HEK293T (cell line): ENCODE measurements around the gene CD320.

Source experiments
- ARNT ChIP-seq: fragments of 450-650 bp; IDR thresholded peaks from 2 replicates; pipeline ENCODE4 v1.6.1; 2017; ENCODE audit warnings: mild to moderate bottlenecking
- BHLHE40 ChIP-seq: fragments of 450-650 bp; IDR thresholded peaks from 2 replicates; pipeline ENCODE4 v1.6.1; 2016; ENCODE audit warnings: mild to moderate bottlenecking, moderate library complexity, borderline replicate concordance
- FOXM1 ChIP-seq: fragments of 450-650 bp; IDR thresholded peaks from 2 replicates; pipeline ENCODE4 v1.6.1; 2017; ENCODE audit warnings: mild to moderate bottlenecking, borderline replicate concordance
- LEF1 ChIP-seq: fragments of 450-650 bp; IDR thresholded peaks from 2 replicates; pipeline ENCODE4 v1.6.1; 2017; ENCODE audit warnings: mild to moderate bottlenecking, borderline replicate concordance
- SP1 ChIP-seq: fragments of 450-650 bp; IDR thresholded peaks from 2 replicates; pipeline ENCODE4 v1.6.1; 2017
- SUZ12 ChIP-seq: fragments of 450-650 bp; IDR thresholded peaks from 2 replicates; pipeline ENCODE4 v1.6.1; 2016; ENCODE audit warnings: mild to moderate bottlenecking
- TARDBP ChIP-seq: fragments of 450-650 bp; IDR thresholded peaks from 2 replicates; pipeline ENCODE4 v1.6.1; 2016

GRCh38 chr19:8323781-8324185 is 15.6 kb upstream of the CD320 start:
- no peak for TF ChIP-seq TARDBP
- TF ChIP-seq SP1: no peak
- TF ChIP-seq BHLHE40: no peak
- no peak for TF ChIP-seq FOXM1
- TF ChIP-seq SUZ12: no peak
- no peak for TF ChIP-seq LEF1
- no peak for TF ChIP-seq ARNT
